AG04449 (cell line): Measurements from ENCODE around the gene TBL2.
"Not testable (repeated sequence)": the region's sequence is repeated elsewhere in the genome, so short reads cannot be mapped to it uniquely, and the experiment has no call there.

ENCODE experiments used
- CTCF ChIA-PET: fragments of 350-600 bp; formaldehyde crosslinking; extraction: SDS; loops from one replicate; lab custom pipeline; 2021; ENCODE audit warnings: antibody characterized with exemption; lab: Yijun Ruan, JAX
- POLR2A ChIA-PET: fragments of 400-600, 350-600 bp; formaldehyde crosslinking; extraction: SDS; loops from one replicate; lab custom pipeline; 2020; ENCODE audit warnings: antibody characterized with exemption, inconsistent platforms; lab: Yijun Ruan, JAX
- DNase-seq: peaks from one replicate; pipeline ENCODE4 v3.0.0-alpha.2; 2010; ENCODE audit warnings: low read depth, low spot score
- H3K4me3 ChIP-seq: 2 replicates; pipeline ENCODE4 v1.5.1; 2011; ENCODE audit warnings: low read depth, mild to moderate bottlenecking, control low read depth, low read length
- TF ChIP-seq, protein P1 (sequence below): IDR thresholded peaks from one replicate; pipeline ENCODE4 v1.5.1; 2011; ENCODE audit warnings: mild to moderate bottlenecking, moderate library complexity, low read length, control low read depth, inconsistent platforms; ENCODE audit not compliant: insufficient read depth; ENCODE audit errors: missing control alignments

TBL2 gene

DNA sequence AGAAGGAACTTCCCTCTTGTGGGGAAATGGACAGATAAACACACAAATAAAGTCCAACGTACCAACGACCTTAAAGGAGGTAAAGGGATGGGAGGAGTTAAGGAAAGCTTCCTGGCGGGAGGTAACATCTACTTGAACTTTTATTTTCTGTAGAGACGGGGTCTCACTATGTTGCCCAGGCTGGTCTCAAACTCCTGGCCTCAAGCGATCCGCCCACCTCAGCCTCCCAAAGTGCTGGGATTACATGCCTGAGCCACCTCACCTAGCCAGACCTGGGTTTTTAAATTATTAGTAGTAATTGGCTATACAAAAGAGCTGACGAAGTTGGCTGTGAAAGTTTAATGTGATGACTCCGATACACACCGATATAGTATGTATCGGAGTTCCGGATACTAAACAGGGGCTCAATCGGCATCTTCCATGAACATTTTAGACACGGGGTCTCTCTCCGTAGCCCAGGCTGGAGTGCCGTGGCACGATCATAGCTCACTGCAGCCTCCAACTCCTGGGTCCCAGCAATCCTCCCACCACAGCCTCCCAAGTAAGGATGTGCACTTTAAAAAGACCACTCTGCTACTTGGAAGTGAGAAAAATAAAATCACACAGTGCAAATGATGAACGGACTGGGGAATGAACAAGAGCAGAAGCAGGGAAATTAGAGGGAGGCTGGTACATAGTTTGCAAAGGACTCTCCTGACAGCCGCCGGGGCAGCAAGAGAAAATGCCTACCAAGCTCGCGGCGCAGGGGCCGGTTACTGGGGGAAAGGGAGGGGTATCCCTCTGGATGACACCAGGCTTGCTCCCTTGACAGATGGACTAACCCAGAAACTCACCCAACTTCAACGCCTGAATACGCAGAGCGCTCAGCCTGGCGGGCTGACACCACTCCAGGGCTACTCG lies 21.9 kb downstream of the TBL2 start:
- ChIA-PET POLR2A (interaction anchor here (0.6 to 1.0 kb wide), 3 partner anchors 9 to 22 kb away, joined by 3 to 4 read pairs (median 3); partner anchors contain the start of gene TBL2), CTCF (interaction anchor here (1.0 kb wide), 2 partner anchors 10 to 20 kb away, joined by 3 read pairs; no protein-coding TSS in a partner anchor)
- peak overlapping the region; percentile 76 for H3K4me3 ChIP-seq
- TF ChIP-seq, protein P1, sequence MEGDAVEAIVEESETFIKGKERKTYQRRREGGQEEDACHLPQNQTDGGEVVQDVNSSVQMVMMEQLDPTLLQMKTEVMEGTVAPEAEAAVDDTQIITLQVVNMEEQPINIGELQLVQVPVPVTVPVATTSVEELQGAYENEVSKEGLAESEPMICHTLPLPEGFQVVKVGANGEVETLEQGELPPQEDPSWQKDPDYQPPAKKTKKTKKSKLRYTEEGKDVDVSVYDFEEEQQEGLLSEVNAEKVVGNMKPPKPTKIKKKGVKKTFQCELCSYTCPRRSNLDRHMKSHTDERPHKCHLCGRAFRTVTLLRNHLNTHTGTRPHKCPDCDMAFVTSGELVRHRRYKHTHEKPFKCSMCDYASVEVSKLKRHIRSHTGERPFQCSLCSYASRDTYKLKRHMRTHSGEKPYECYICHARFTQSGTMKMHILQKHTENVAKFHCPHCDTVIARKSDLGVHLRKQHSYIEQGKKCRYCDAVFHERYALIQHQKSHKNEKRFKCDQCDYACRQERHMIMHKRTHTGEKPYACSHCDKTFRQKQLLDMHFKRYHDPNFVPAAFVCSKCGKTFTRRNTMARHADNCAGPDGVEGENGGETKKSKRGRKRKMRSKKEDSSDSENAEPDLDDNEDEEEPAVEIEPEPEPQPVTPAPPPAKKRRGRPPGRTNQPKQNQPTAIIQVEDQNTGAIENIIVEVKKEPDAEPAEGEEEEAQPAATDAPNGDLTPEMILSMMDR = no peak
- no peak for DNase-seq

GRCh38 chr7:73555411-73555982 lies 22.9 kb downstream of the TBL2 start:
- CTCF ChIA-PET = no interaction called here
- TF ChIP-seq, protein P1 = no peak
- DNase-seq = no peak
- no peak overlapping the region for H3K4me3 ChIP-seq
- POLR2A ChIA-PET = no interaction called here

DNA sequence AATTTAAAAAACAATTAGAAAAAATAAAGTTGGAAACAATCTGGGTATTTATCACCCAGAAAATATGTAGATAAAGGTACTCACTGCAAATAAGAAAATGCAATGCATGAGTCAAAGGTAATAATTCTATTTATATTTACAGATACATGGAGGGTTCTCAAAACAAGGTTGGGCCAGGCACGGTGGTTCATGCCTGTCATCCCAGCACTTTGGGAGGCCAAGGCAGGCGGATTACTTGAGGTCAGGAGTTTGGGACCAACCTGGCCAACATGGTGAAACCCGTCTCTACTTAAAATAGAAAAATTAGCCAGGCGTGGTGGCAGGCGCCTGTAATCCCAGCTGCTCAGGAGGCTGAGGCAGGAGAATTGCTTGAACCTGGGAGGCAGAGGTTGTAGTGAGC lies 28.3 kb downstream of the TBL2 start:
- POLR2A ChIA-PET, H3K4me3 ChIP-seq, DNase-seq, CTCF ChIA-PET: not testable (repeated sequence)

GRCh38 chr7:73549176-73549575 lies 29.2 kb downstream of the TBL2 start:
- DNase-seq = no peak
- TF ChIP-seq, protein P1 = no peak
- H3K4me3 ChIP-seq = no peak overlapping the region
- ChIA-PET CTCF (no interaction called here), POLR2A (interaction anchor here (1.1 kb wide), 1 partner anchor 27 kb away, joined by 3 read pairs; the partner anchor contains the start of gene BAZ1B)

GRCh38 chr7:73547841-73548240 lies 30.5 kb downstream of the TBL2 start:
- ChIA-PET POLR2A (interaction anchor here (1.1 kb wide), 1 partner anchor 9 kb away, joined by 3 read pairs; no protein-coding TSS in a partner anchor), CTCF (interaction anchor here (2.2 kb wide), 1 partner anchor 23 kb away, joined by 5 read pairs; no protein-coding TSS in a partner anchor)
- DNase-seq = no peak
- TF ChIP-seq, protein P1 = no peak
- no peak overlapping the region for H3K4me3 ChIP-seq

DNA sequence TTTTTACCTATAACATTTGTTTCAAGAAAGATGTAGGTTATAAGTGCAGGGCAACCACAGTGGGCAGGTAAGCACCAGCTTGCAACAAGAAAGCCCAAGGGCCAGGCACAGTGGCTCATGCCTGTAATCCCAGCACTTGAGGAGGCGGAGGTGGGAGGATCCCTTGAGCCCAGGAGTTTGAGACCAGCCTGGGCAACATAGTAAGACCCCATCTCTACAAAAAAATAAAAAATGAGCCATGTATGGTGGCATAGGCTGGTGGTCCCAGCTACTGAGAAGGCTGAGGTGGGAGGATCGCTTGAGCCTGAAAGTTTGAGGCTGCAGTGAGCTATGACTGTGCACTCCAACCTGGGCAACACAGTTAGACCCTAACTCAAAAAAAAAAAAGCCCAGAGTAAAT lies 33.7 kb downstream of the TBL2 start:
- H3K4me3 ChIP-seq = no peak overlapping the region
- ChIA-PET POLR2A (no interaction called here), CTCF (no interaction called here)
- no peak for DNase-seq
- TF ChIP-seq, protein P1 = no peak
